ENCODE results near the gene C1QB. TPM values are rescaled to one million over a fixed set of nuclear protein-coding genes. Genes with fewer than 3 reads are reported as not detected.

The C1QB gene
- total and polyA plus RNA-seq, 9 of the 15 experiments (the other 6 are each of a cell fraction or from before 2014, with no cell fraction given) = 0.55 TPM; not detected in 8

- TF ChIP-seq ZBTB40 (IDR thresholded peaks at IDR 0.05) (0 out of 2 replicates have a peak, but pooled peaks have one; percentile 38), ZBTB40 (CRISPR knock-in tag; IDR thresholded peaks at IDR 0.05) (no peak), ZBTB17 (CRISPR knock-in tag; IDR thresholded peaks at IDR 0.05) (no peak), ZNF766 (CRISPR knock-in tag; conservative IDR thresholded peaks at IDR 0.05) (peak; percentile 91), GTF2F1 (IDR thresholded peaks at IDR 0.05; ENCODE audit: low read depth, low read length) (no peak), ATF3 (IDR thresholded peaks at IDR 0.05) (no peak), ATF3 (CRISPR knock-in tag; conservative IDR thresholded peaks at IDR 0.05) (no peak), SRSF7 (optimal IDR thresholded peaks at IDR 0.05; ENCODE audit: low read depth, low read length) (no peak), ZNF431 (CRISPR knock-in tag; IDR thresholded peaks at IDR 0.05) (no peak), ZNF445 (CRISPR knock-in tag; IDR thresholded peaks at IDR 0.05; ENCODE audit: low read depth) (no peak), KAT2B (IDR thresholded peaks at IDR 0.05; ENCODE audit: low read depth, low read length) (no peak), TAL1 (IDR thresholded peaks at IDR 0.05) (no peak), RCOR1 (IDR thresholded peaks at IDR 0.05; ENCODE audit: borderline replicate concordance in 1 of 2, low read depth in 2 of 2, low read length in 2 of 2) (peak in 1 of 2 experiments; percentile 80; a peak in 2 of 4 replicates)
- TF ChIP-seq, protein P1, sequence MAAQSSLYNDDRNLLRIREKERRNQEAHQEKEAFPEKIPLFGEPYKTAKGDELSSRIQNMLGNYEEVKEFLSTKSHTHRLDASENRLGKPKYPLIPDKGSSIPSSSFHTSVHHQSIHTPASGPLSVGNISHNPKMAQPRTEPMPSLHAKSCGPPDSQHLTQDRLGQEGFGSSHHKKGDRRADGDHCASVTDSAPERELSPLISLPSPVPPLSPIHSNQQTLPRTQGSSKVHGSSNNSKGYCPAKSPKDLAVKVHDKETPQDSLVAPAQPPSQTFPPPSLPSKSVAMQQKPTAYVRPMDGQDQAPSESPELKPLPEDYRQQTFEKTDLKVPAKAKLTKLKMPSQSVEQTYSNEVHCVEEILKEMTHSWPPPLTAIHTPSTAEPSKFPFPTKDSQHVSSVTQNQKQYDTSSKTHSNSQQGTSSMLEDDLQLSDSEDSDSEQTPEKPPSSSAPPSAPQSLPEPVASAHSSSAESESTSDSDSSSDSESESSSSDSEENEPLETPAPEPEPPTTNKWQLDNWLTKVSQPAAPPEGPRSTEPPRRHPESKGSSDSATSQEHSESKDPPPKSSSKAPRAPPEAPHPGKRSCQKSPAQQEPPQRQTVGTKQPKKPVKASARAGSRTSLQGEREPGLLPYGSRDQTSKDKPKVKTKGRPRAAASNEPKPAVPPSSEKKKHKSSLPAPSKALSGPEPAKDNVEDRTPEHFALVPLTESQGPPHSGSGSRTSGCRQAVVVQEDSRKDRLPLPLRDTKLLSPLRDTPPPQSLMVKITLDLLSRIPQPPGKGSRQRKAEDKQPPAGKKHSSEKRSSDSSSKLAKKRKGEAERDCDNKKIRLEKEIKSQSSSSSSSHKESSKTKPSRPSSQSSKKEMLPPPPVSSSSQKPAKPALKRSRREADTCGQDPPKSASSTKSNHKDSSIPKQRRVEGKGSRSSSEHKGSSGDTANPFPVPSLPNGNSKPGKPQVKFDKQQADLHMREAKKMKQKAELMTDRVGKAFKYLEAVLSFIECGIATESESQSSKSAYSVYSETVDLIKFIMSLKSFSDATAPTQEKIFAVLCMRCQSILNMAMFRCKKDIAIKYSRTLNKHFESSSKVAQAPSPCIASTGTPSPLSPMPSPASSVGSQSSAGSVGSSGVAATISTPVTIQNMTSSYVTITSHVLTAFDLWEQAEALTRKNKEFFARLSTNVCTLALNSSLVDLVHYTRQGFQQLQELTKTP (IDR thresholded peaks at IDR 0.05; ENCODE audit: low read depth in 1 of 2, partially characterized antibody in 2 of 2) = peak in 1 of 2 experiments; percentile 95
These were observed 41.5 kb upstream of the C1QB start (continued) for GRCh38 chr1:22611530-22611947.

Data from K562 (cell line).